ENCODE data around the gene PHB1.
"Not testable (repeated sequence)": the region's sequence is repeated elsewhere in the genome, so short reads cannot be mapped to it uniquely, and the experiment has no call there.

Gene PHB1

GRCh38 chr17:49404906-49405305, 9.8 kb downstream of the PHB1 start:
- DNase-seq (ENCODE audit: insufficient read length, low spot score) (no peak), FAIRE-seq (no peak)
- TF ChIP-seq POLR2A (IDR thresholded peaks at IDR 0.05; ENCODE audit: low read depth, low read length) = no peak

DNA sequence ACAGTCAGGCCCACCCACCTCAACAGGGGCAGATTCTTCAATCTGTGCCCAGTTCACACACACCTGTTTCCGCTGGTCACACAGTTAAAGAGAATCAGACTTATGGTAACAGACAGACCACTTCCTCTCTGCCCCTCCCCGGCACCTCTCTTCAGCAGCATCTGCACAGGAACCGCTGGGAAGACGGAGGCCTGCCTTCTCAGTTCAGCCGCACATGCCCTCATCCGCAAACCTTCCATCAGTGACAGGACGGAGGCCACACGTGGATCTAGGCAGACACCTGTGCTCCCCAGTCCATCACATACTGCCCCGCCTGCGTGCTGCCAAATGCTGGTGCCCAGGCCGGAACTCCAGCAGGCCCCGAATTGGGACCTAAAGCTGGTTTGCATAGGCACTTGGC, 10.3 kb downstream of the PHB1 start:
- DNase-seq (ENCODE audit: insufficient read length, low spot score) (no peak), FAIRE-seq (no peak)
- TF ChIP-seq POLR2A (IDR thresholded peaks at IDR 0.05; ENCODE audit: low read depth, low read length) = no peak

DNA sequence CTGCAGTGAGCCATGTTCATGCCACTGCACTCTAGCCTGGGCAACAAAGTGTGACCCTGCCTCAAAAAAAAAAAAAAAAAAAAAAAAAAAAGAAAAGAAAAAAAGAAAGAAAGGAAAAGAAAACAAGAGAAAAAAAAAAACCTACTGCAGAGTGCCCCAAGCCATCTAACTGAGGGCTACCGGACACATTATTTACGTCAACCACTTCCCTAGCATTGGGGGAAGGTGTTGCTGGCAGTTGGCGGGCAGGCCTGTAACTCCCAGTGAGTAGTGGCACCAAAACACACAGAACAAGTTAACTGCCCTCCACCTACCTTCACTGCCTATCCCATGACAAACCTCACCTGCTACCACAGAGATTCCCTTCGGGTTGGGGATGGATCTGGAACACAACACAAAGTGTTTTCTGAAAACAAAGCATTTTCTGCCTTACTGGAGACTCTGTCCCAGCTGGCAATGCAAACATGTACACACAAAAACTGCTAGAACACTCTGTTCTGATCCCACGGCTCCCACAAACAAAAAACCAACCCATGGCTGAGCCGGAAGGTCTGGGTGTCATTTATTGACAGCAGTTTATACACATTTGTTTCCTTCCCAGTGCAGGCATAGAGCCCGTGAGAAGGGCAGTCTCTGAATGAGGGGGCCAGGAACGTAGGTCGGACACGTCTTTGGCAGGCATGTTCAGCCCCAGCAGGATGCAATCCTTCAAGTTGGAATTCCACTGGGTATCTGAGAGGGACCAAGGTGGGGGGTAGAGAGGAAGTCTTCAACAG, 11.0 kb downstream of the PHB1 start:
- no peak for TF ChIP-seq POLR2A (IDR thresholded peaks at IDR 0.05; ENCODE audit: low read depth, low read length)
- FAIRE-seq = no peak

DNA sequence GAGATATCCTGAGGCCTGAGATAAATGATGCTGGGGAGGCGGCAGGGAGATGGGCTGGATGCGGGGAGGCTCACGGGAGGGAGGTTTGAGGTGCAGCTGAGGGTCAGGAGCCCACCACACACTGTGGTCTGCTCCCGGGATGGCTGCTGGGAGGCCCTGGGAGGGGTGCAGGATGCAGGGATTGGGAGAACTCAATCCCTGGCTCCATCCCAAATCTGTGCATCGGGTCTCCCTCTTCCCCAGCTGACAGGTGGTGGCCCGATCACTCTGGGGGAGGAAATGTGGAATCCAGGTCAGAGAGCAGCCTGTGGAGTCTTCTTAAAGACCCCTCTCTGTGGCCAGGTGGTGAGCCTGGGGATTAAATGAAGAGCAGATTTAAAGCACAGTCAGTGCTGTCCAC, 12.0 kb downstream of the PHB1 start:
- FAIRE-seq (no peak), DNase-seq (ENCODE audit: insufficient read length, low spot score) (no peak)
- no peak for TF ChIP-seq POLR2A (IDR thresholded peaks at IDR 0.05; ENCODE audit: low read depth, low read length)

More for the DNA sequence above, 11.0 kb downstream of the PHB1 start:
- no peak for DNase-seq (ENCODE audit: insufficient read length, low spot score)

GRCh38 chr17:49401971-49402611, 12.6 kb downstream of the PHB1 start:
- no peak for DNase-seq (ENCODE audit: insufficient read length, low spot score)
- no peak for TF ChIP-seq POLR2A (IDR thresholded peaks at IDR 0.05; ENCODE audit: low read depth, low read length)
- no peak for FAIRE-seq

DNA sequence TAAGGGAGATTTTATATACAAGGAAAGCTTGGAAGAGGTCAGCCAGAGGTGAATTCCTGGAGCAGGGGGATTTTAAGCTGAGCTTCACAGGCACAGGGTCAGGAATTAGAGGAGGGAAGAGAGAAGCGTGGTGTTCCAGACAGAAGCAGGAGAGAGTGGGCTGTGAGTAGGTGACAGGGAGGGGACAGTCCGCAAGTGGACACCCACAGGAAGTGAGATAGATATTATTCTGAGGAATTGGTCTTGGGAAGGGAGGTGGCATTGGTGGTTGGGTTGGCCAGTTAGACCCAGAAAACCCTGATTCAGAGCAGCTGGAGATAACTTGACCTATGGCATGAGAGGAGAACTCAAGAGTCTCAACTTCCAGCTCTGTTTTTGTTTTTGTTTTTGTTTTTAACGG, 14.7 kb downstream of the PHB1 start:
- DNase-seq (ENCODE audit: insufficient read length, low spot score) (no peak), FAIRE-seq (no peak)
- no peak for TF ChIP-seq POLR2A (IDR thresholded peaks at IDR 0.05; ENCODE audit: low read depth, low read length)

DNA sequence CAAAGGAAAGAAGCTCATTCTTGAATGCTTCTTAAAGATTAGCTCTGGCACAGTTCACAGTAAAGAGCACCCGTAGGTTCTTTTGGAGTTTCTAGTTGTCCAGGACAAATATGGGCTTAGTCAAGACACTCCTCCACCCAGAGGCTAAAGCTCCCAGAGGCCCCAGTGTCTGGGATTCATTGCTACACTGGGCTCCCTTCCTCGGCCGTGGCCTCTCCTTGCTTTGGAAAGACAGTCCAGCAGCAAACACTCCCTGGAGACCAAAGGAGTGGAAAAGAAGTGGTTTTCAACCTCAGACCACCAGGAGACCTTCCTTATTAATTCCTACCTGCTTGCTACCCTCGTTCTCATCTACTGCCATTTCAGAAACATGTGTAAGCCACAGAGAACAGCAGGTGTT, 17.1 kb downstream of the PHB1 start:
- no peak for DNase-seq (ENCODE audit: insufficient read length, low spot score)
- TF ChIP-seq POLR2A (IDR thresholded peaks at IDR 0.05; ENCODE audit: low read depth, low read length) = no peak
- no peak for FAIRE-seq

DNA sequence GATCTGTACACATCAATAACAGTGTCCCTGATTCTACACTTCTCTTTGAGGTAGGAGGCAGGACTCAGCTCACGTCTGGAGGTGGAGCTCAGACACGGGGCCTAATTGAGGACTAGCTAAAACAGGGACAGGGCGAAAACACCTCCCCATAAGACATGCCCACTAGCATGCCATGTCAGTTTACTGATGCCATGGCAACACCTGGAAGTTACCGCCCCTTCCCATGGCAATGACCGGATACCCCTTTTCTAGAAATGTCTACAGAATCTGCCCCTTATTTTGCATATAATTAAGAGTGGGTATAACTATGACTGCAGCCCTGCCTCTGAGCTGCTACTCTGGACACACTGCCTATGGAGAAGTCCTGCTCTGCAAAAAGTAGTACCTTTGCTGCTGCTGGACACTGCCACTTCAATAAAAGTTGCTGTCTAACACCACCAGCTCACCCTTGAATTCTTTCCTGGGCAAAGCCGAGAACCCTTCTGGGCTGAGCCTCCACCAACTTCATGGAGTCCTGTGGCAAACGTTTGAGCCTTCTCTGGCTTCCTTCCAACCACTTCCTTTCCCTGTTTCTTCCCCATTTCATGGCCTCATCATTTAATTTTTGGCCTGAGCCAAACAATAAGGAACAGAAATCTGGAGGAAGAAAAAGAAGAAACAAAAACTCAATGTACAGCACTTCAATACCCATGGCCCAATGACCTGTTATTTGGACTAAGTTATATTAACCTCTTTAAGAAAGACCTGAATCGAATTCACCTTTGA, 21.0 kb downstream of the PHB1 start:
- DNase-seq (ENCODE audit: insufficient read length, low spot score) (no peak), FAIRE-seq (no peak)
- no peak for TF ChIP-seq POLR2A (IDR thresholded peaks at IDR 0.05; ENCODE audit: low read depth, low read length)

- no peak for FAIRE-seq
- TF ChIP-seq POLR2A (IDR thresholded peaks at IDR 0.05; ENCODE audit: low read depth, low read length) = no peak
- DNase-seq (ENCODE audit: insufficient read length, low spot score) = peak; percentile 48
Measured at GRCh38 chr17:49390548-49391324, 23.9 kb downstream of the PHB1 start.

DNA sequence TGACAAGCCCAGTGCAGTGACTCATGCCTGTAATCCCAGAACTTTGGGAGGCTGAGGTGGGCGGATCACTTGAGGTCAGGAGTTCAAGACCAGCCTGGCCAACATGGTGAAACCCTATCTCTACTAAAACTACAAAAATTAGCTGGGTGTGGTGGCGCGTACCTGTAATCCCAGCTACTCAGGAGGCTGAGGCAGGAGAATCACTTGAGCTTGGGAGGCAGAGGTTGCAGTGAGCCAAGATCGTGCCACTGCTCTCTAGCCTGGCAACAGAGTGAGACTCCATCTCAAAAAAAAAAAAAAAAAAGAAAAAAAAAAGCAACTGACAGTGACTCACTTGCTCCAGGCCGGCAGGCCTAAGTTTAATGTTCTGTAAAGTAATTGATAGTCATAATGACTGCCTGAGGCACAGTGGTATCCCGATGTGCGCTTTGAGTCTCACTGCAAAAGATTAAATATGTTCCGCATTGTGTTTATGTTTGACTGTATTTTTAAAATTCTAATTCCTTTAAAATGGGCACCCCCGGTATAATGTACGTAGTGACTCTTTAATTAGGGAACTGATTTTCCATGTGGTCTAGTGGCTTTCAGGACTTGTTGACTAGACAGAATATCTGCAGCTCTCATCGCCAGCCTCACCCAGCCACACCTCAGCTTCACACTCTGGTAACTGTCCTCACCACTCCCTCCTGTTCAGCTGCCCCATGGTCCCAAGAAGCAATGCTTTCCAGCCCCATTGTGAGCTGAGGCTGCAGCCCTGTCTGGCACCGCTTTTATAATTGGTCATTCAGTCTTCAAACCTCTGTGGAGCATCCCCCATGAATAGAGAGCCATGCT, 25.0 kb downstream of the PHB1 start:
- DNase-seq (ENCODE audit: insufficient read length, low spot score) = peak; percentile 55
- FAIRE-seq = not testable (repeated sequence)

- no peak for FAIRE-seq
- no peak for TF ChIP-seq POLR2A (IDR thresholded peaks at IDR 0.05; ENCODE audit: low read depth, low read length)
- no peak for DNase-seq (ENCODE audit: insufficient read length, low spot score)
Measured at GRCh38 chr17:49388692-49389513, 25.8 kb downstream of the PHB1 start.

- FAIRE-seq (no peak), DNase-seq (ENCODE audit: insufficient read length, low spot score) (no peak)
- no peak for TF ChIP-seq POLR2A (IDR thresholded peaks at IDR 0.05; ENCODE audit: low read depth, low read length)
Measured at GRCh38 chr17:49388290-49388640, 26.4 kb downstream of the PHB1 start.

Data from H54 (cell line).